CD1c-positive myeloid dendritic cell (primary cell): ENCODE results near the gene GREB1L.
"Not testable (repeated sequence)": the region's sequence is repeated elsewhere in the genome, so short reads cannot be mapped to it uniquely, and the experiment has no call there.

Source experiments
- DNase-seq: peaks from one replicate; pipeline ENCODE4 v3.0.0-alpha.2; 2016; ENCODE audit errors: extremely low spot score

Gene GREB1L

GRCh38 chr18:21364471-21364870 is 122.4 kb downstream of the GREB1L start:
- no peak for DNase-seq

- DNase-seq: no peak
Observed at GRCh38 chr18:21366896-21367295, 124.9 kb downstream of the GREB1L start.

- no peak for DNase-seq
Observed at GRCh38 chr18:21369146-21369545, 127.1 kb downstream of the GREB1L start.

GRCh38 chr18:21369597-21369996 is 127.6 kb downstream of the GREB1L start:
- not testable (repeated sequence) for DNase-seq

GRCh38 chr18:21383031-21383430 is 141.0 kb downstream of the GREB1L start:
- DNase-seq: no peak

- DNase-seq: no peak
Observed at GRCh38 chr18:21386523-21387240, 144.7 kb downstream of the GREB1L start.

GRCh38 chr18:21387886-21388285 is 145.9 kb downstream of the GREB1L start:
- no peak for DNase-seq

- no peak for DNase-seq
Observed at GRCh38 chr18:21389283-21389682, 147.3 kb downstream of the GREB1L start.

- no peak for DNase-seq
Observed at GRCh38 chr18:21389903-21390302, 147.9 kb downstream of the GREB1L start.

- no peak for DNase-seq
Observed at GRCh38 chr18:21391074-21391673, 149.1 kb downstream of the GREB1L start.

- DNase-seq: no peak
Observed at GRCh38 chr18:21393986-21394385, 152.0 kb downstream of the GREB1L start.

GRCh38 chr18:21398121-21398520 is 156.1 kb downstream of the GREB1L start:
- DNase-seq: no peak

- DNase-seq: no peak
Observed at GRCh38 chr18:21402272-21402671, 160.2 kb downstream of the GREB1L start.

- no peak for DNase-seq
Observed at GRCh38 chr18:21404426-21404825, 162.4 kb downstream of the GREB1L start.

- DNase-seq: no peak
Observed at GRCh38 chr18:21406116-21406515, 164.1 kb downstream of the GREB1L start.

GRCh38 chr18:21408681-21409080 is 166.6 kb downstream of the GREB1L start:
- no peak for DNase-seq

GRCh38 chr18:21433436-21433835 is 191.4 kb downstream of the GREB1L start:
- no peak for DNase-seq

GRCh38 chr18:21439431-21439846 is 197.4 kb downstream of the GREB1L start:
- DNase-seq: no peak

GRCh38 chr18:21441670-21442069 is 199.6 kb downstream of the GREB1L start:
- DNase-seq: no peak

- no peak for DNase-seq
Observed at GRCh38 chr18:21443776-21444464, 201.9 kb downstream of the GREB1L start.

- no peak for DNase-seq
Observed at GRCh38 chr18:21444465-21445212, 202.6 kb downstream of the GREB1L start.

- no peak for DNase-seq
Observed at GRCh38 chr18:21448299-21448698, 206.3 kb downstream of the GREB1L start.
